Vagina (tissue), 2 donors: ENCODE data around the gene FSTL4. TPM values are rescaled to one million over a fixed set of nuclear protein-coding genes. Genes with fewer than 3 reads are reported as not detected.
A peak's percentile ranks its signal among the peaks of the same experiment; 100 is the strongest.

Experiments
- DNase-seq, 2 donors: peaks; one replicate each; pipeline ENCODE4 v3.0.0-alpha.2; 2017; ENCODE audit errors: extremely low spot score in 2 of 2
- H3K27ac ChIP-seq: fragments of 200-600 bp; sonication (generic); one replicate; pipeline ENCODE4 v1.5.1; 2019
- H3K27me3 ChIP-seq: fragments of 200-600 bp; sonication (generic); one replicate; pipeline ENCODE4 v1.5.1; 2019
- H3K36me3 ChIP-seq, 2 donors: fragments of 200-600 bp; sonication (generic); one replicate each; pipeline ENCODE4 v1.5.1; 2017 to 2019
- H3K4me1 ChIP-seq: fragments of 200-600 bp; sonication (generic); one replicate; pipeline ENCODE4 v1.5.1; 2019
- H3K4me3 ChIP-seq, 2 donors: fragments of 200-600 bp; sonication (generic); 1 replicate in 1 of 2; 2 replicates in 1 of 2; pipeline ENCODE4 v1.5.1; 2016 to 2019
- H3K9me3 ChIP-seq: fragments of 200-600 bp; sonication (generic); one replicate; pipeline ENCODE4 v1.5.1; 2019
- POLR2A ChIP-seq, 2 donors: fragments of 450-650 bp; IDR thresholded peaks; one replicate each; pipeline ENCODE4 v1.6.1; 2017; ENCODE audit warnings: antibody characterized with exemption in 2 of 2, mild to moderate bottlenecking in 2 of 2, moderate library complexity in 2 of 2
- POLR2AphosphoS5 ChIP-seq, 2 donors: sonication (generic); formaldehyde crosslinking; IDR thresholded peaks; one replicate each; pipeline ENCODE4 v1.9.0; 2017; ENCODE audit warnings: antibody characterized with exemption in 2 of 2, mild to moderate bottlenecking in 2 of 2, low read depth in 1 of 2; ENCODE audit not compliant: insufficient read depth in 1 of 2
- intact Hi-C: fragments of 100-400 bp; cut with DNase I; formaldehyde crosslinking; loops from one replicate; pipeline ENCODE4 v1.15.1; 2023
- total RNA-seq: library from RNA; depleted of rRNA; stranded (reverse); fragments of >200 nt; gene quantifications from one replicate; pipeline ENCODE4 v1.2.3, GENCODE V29; 2016
- TF ChIP-seq, protein P1 (sequence below), 3 experiments: fragments of 450-650 bp in 2 of 3; fragments of 200-600 bp in 1 of 3; sonication (generic) in 1 of 3; IDR thresholded peaks; one replicate each; pipeline ENCODE4 v1.5.1; 2017 to 2019; ENCODE audit warnings: antibody characterized with exemption in 3 of 3, mild to moderate bottlenecking in 2 of 3, moderate library complexity in 2 of 3

The FSTL4 gene
- total RNA-seq, 1 donor from 2014 or later, result 3.7 TPM

DNA sequence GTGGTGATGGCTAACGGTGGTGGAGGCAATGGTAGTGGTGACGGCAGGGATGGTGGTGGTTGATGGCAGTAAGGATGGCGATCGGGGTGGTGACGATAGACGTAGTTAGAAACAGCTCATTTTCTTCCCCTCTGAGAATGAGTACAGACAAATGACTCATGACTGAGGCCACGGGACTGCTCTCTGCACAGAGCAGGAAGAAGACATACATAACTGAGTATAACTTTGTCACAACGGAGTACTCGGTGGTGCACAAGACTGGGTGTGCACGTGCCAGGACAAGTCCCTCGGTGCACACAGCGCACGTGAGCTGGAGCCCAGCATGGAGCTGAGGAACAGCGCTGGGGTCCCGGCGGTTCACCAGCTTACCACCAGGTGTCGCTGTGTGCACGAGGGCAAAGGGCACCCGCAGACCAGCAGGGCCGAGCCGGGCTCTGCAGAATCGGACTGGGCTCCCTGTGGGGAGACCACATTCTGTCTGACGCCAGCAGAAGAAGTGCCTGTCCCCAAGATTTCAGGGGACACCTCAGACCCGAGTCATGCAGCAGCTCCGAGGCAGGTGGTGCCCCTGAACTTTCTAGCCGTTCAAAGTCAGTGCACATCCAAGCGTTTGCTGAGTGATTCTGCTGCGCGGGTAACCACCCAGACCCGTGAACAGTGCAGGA is 188.6 kb downstream of the FSTL4 start:
- intact Hi-C loops, result no loop called here
- Histone ChIP-seq H3K4me1 (peaks cover 10% of the 10 kb centered on the region), H3K27ac (no peak overlapping the region), H3K4me3 (no peak overlapping the region), H3K36me3 (no peaks in the 10 kb centered on the region), H3K9me3 (no peaks in the 10 kb centered on the region), H3K27me3 (no peaks in the 10 kb centered on the region)
- TF ChIP-seq POLR2AphosphoS5 (IDR thresholded peaks at IDR 0.05; ENCODE audit: insufficient read depth in 1 of 2, low read depth in 1 of 2) (peak in 1 of 2 donors; percentile 12), POLR2A (IDR thresholded peaks at IDR 0.05) (no peak)
- TF ChIP-seq, protein P1, sequence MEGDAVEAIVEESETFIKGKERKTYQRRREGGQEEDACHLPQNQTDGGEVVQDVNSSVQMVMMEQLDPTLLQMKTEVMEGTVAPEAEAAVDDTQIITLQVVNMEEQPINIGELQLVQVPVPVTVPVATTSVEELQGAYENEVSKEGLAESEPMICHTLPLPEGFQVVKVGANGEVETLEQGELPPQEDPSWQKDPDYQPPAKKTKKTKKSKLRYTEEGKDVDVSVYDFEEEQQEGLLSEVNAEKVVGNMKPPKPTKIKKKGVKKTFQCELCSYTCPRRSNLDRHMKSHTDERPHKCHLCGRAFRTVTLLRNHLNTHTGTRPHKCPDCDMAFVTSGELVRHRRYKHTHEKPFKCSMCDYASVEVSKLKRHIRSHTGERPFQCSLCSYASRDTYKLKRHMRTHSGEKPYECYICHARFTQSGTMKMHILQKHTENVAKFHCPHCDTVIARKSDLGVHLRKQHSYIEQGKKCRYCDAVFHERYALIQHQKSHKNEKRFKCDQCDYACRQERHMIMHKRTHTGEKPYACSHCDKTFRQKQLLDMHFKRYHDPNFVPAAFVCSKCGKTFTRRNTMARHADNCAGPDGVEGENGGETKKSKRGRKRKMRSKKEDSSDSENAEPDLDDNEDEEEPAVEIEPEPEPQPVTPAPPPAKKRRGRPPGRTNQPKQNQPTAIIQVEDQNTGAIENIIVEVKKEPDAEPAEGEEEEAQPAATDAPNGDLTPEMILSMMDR (IDR thresholded peaks at IDR 0.05), result peak; percentile 52 to 84 (median 75)
- peak in 1 of 2 donors; percentile 81 for DNase-seq

DNA sequence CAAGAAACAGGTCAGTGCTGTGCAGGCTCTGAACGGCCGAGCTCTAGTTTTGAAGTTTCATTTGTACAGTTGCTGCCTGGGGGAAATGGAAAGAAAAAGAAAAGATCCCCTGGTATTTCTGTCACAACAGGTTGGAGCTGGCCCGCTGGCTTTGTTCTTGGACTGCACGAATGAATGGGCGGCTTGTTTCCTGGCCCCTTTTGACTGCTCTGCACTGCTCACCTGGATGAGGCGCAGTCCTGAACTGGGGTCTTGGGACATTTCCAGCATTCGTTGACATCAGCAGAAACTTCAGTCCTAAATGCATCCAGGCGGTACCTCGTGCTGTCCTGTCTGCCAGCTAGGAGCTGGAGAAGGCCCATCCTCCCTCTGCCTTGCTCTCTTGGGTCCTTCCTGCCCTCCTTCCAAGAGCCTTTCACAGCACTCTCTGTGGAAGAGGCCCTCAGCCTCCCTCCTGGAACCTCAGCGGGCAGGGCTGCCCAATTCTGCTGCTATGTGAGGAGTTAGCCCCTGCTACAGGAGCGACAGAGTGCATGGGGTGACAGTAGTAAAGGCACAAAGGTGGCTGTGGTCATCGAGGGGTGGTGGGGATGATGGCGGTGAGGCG is 189.2 kb downstream of the FSTL4 start:
- no peak overlapping the region for H3K27ac ChIP-seq
- peak; percentile 74 to 86 for DNase-seq
- TF ChIP-seq POLR2A (IDR thresholded peaks at IDR 0.05), result no peak
- TF ChIP-seq POLR2AphosphoS5 (IDR thresholded peaks at IDR 0.05; ENCODE audit: insufficient read depth in 1 of 2, low read depth in 1 of 2), result no peak
- TF ChIP-seq, protein P1 (IDR thresholded peaks at IDR 0.05), result no peak
- intact Hi-C loops, result no loop called here
- H3K9me3 ChIP-seq, result no peaks in the 10 kb centered on the region
- H3K4me3 ChIP-seq, result no peak overlapping the region
- H3K4me1 ChIP-seq, result peaks cover 10% of the 10 kb centered on the region
- H3K36me3 ChIP-seq, result no peaks in the 10 kb centered on the region
- no peaks in the 10 kb centered on the region for H3K27me3 ChIP-seq

DNA sequence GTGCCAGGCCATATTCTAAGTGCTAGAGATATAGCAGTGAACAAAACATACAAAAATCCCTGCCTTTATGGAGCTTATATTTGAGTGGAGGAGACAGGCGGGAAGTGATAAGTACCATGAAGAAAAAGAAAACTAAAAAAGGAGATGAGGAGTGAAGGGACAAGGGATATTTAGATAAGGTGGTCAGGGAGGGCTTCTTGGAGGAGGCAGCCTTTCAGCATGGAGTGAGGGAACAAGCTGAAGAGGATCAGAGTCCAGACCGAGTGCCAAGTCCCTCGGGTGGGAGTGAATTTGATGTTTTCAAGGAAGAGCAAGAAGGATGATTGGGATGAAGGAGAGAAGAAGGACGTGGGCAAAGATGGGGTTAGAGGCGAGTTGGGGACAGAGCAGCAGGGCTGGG is 190.5 kb downstream of the FSTL4 start:
- Histone ChIP-seq H3K9me3 (no peaks in the 10 kb centered on the region), H3K36me3 (no peaks in the 10 kb centered on the region), H3K27ac (no peak overlapping the region), H3K27me3 (no peaks in the 10 kb centered on the region), H3K4me3 (no peak overlapping the region), H3K4me1 (peaks cover 10% of the 10 kb centered on the region)
- TF ChIP-seq POLR2AphosphoS5 (IDR thresholded peaks at IDR 0.05; ENCODE audit: insufficient read depth in 1 of 2, low read depth in 1 of 2) (no peak), POLR2A (IDR thresholded peaks at IDR 0.05) (no peak)
- TF ChIP-seq, protein P1 (IDR thresholded peaks at IDR 0.05), result no peak
- DNase-seq, result no peak
- intact Hi-C loops, result no loop called here

DNA sequence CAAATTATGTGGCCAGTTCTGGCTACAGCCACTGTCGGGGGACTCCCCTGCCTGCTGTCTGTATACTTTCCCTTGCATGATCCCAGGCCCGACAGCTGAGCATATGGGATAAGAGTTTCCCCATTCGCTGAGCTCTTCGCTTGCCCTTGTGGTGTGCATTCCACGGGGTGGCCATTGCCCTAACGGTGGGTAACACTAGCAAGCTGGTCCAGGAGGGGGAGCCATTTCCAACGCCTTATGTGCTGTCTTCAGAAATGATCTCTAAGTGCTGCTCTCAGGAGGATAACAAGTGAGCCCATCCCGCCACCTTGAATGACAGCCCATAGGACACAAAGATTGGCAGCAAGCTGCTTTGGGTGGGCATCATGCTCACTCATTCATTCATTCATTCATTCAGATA is 190.9 kb downstream of the FSTL4 start:
- peak in 1 of 2 donors; percentile 70 for DNase-seq
- no peak overlapping the region for H3K4me3 ChIP-seq
- H3K27me3 ChIP-seq, result no peaks in the 10 kb centered on the region
- no peaks in the 10 kb centered on the region for H3K36me3 ChIP-seq
- no peaks in the 10 kb centered on the region for H3K9me3 ChIP-seq
- no peak overlapping the region for H3K27ac ChIP-seq
- intact Hi-C loops, result no loop called here
- peaks cover 10% of the 10 kb centered on the region for H3K4me1 ChIP-seq
- no peak for TF ChIP-seq POLR2A (IDR thresholded peaks at IDR 0.05)
- no peak for TF ChIP-seq POLR2AphosphoS5 (IDR thresholded peaks at IDR 0.05; ENCODE audit: insufficient read depth in 1 of 2, low read depth in 1 of 2)
- TF ChIP-seq, protein P1 (IDR thresholded peaks at IDR 0.05), result no peak
